Lower leg skin (tissue), 3 donors: ENCODE data around the gene DIP2C.

Experiments
- POLR2A ChIP-seq, 2 donors: fragments of 450-650 bp; IDR thresholded peaks; one replicate each; pipeline ENCODE4 v1.6.1; 2016 to 2017; ENCODE audit warnings: antibody characterized with exemption in 2 of 2, mild to moderate bottlenecking in 1 of 2, moderate library complexity in 1 of 2
- TF ChIP-seq, protein P1 (sequence below), 3 donors: fragments of 450-650 bp; IDR thresholded peaks; one replicate each; pipeline ENCODE4 v1.5.1; 2016; ENCODE audit warnings: antibody characterized with exemption in 3 of 3, mild to moderate bottlenecking in 3 of 3, moderate library complexity in 2 of 3

DNA sequence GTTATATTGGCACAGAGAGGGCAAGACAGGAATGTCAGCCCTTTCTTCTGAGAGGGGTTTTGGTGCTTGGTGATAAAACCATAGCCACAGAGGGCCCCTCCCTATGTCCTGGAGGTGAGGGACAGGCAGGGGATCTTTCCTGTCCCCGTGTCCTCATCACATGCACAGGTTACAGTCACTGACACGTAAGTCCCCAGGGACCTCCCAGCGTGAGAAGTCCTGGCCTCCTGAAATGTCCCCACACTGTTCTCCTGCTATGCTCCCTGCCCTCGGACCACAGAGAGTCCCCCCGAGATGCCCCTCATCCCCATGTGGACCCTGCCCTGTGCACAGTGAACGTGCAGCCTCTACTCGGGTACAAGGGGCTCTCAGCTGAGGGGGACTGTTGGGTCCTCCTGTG is 293.8 kb downstream of the DIP2C start:
- TF ChIP-seq, protein P1, sequence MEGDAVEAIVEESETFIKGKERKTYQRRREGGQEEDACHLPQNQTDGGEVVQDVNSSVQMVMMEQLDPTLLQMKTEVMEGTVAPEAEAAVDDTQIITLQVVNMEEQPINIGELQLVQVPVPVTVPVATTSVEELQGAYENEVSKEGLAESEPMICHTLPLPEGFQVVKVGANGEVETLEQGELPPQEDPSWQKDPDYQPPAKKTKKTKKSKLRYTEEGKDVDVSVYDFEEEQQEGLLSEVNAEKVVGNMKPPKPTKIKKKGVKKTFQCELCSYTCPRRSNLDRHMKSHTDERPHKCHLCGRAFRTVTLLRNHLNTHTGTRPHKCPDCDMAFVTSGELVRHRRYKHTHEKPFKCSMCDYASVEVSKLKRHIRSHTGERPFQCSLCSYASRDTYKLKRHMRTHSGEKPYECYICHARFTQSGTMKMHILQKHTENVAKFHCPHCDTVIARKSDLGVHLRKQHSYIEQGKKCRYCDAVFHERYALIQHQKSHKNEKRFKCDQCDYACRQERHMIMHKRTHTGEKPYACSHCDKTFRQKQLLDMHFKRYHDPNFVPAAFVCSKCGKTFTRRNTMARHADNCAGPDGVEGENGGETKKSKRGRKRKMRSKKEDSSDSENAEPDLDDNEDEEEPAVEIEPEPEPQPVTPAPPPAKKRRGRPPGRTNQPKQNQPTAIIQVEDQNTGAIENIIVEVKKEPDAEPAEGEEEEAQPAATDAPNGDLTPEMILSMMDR (IDR thresholded peaks at IDR 0.05) = no peak
- TF ChIP-seq POLR2A (IDR thresholded peaks at IDR 0.05) = no peak
